Spleen (tissue), 7 donors: ENCODE measurements around the gene ZSCAN20.

Experiments
- CTCF ChIP-seq, 11 experiments: fragments of 200-600 bp in 7 of 11; fragments of 450-650 bp in 4 of 11; sonication (generic) in 4 of 11; IDR thresholded peaks in 8 of 11; conservative IDR thresholded peaks in 3 of 11; 1 replicate in 7 of 11; 2 replicates in 4 of 11; pipeline versions ENCODE4 v1.4.0 to v1.8.0; 2016 to 2021; ENCODE audit warnings: antibody characterized with exemption in 11 of 11, inconsistent platforms in 4 of 11, mild to moderate bottlenecking in 1 of 11
- POLR2A ChIP-seq, 3 donors: fragments of 450-650 bp; IDR thresholded peaks; one replicate each; pipeline ENCODE4 v1.5.1; 2017; ENCODE audit warnings: antibody characterized with exemption in 3 of 3, mild to moderate bottlenecking in 1 of 3
- POLR2AphosphoS5 ChIP-seq, 3 donors: sonication (generic); formaldehyde crosslinking; IDR thresholded peaks; one replicate each; pipeline ENCODE4 v1.5.1; 2017; ENCODE audit warnings: antibody characterized with exemption in 3 of 3
- donor health status: DM: no; HTN: no; CAD: no; lungs with moderate emphysema.
- donor health status: DM: no; HTN: no; CAD: no.
- donor health status: DM: no; HTN: no; CAD: no.

DNA sequence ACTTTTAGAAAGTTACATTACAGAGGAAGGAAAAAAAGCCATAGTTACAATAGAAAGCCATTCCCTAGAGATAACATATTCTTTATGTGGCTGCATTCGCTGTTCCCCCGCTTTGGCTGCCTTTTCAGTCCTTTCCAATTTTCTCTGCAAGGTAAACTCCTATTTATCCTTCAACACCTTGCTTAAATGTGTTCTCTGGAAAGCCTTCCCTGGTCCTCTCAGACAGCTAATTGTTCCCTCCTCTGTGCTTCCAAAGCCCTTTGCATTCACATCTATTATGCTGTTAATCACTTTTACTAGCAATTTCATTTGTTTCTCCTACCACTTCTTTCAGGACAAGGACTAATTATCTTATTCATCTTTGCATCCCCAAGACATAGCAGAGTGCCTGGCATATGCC lies 43.1 kb upstream of the ZSCAN20 start:
- TF ChIP-seq CTCF (IDR thresholded peaks at IDR 0.05 in 8 of 11, conservative IDR thresholded peaks at IDR 0.05 in 3 of 11) = no peak
- TF ChIP-seq POLR2A (IDR thresholded peaks at IDR 0.05) = no peak
- TF ChIP-seq POLR2AphosphoS5 (IDR thresholded peaks at IDR 0.05) = no peak
